ENCODE data around the gene ASPHD2. TPM values are rescaled to one million over a fixed set of nuclear protein-coding genes. Genes with fewer than 3 reads are reported as not detected.

Gene ASPHD2
- total RNA-seq, 1 experiment from 2014 or later: 7.1 TPM

DNA sequence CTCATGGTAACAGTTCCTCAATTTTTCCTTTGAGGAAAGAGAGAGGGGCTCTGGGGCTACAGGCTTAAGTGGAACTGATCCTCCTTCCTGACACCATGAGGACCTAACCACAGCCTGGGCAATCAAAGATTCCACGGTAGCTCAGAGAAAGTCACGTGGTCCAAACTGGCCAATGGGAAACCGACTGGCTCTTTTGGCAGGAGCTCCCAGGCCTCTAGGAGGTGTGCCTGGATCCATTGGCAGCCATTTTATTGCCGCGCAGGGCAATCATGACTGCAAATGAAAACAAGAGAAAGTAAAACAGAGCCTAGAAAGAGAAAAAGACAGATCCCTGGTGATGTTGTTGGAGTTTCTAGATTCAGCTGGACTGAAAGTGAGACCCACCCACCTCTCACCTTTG is 27.3 kb upstream of the ASPHD2 start:
- Mint-ChIP-seq H3K4me3 (peak overlapping the region in 1 of 2 experiments; percentile 36; a peak in 1 of 5 replicates), H3K36me3 (ENCODE audit: insufficient read depth in 1 of 3, low read depth in 3 of 3) (no peaks in the 10 kb centered on the region), H3K27me3 (ENCODE audit: low read depth) (peaks cover 5% of the 10 kb centered on the region), H3K27ac (no peak overlapping the region), H3K4me1 (peaks cover 7 to 19% of the 10 kb centered on the region in 2 experiments), H3K9me3 (no peaks in the 10 kb centered on the region)
- Histone ChIP-seq H2BK120ac (ENCODE audit: low read depth, low read length, poor library complexity, severe bottlenecking) (no peak overlapping the region), H2BK15ac (ENCODE audit: low read depth, low read length) (no peak overlapping the region), H2BK5ac (ENCODE audit: insufficient read length, low read length) (no peak overlapping the region), H3K23me2 (ENCODE audit: insufficient read length, low read depth, low read length, poor library complexity, severe bottlenecking) (no peaks in the 10 kb centered on the region), H3K79me1 (ENCODE audit: insufficient read depth, low read depth, low read length, poor library complexity, severe bottlenecking) (no peaks in the 10 kb centered on the region), H3K9me3 (ENCODE audit: control insufficient read depth, low read depth, low read length) (no peaks in the 10 kb centered on the region), H4K91ac (ENCODE audit: insufficient read length, low read depth, low read length) (no peak overlapping the region), H3K4me1 (ENCODE audit: insufficient read depth, low read length) (peaks cover 5% of the 10 kb centered on the region; the same call in 1 of the 2 replicates), H3K9ac (ENCODE audit: extremely low read depth, insufficient read length, low read length) (no peak overlapping the region), H3K79me2 (ENCODE audit: insufficient read depth, low read length) (no peaks in the 10 kb centered on the region), H3K56ac (ENCODE audit: insufficient read length, low read depth, low read length) (no peak overlapping the region), H2BK20ac (ENCODE audit: low read depth, low read length, poor library complexity, severe bottlenecking) (no peak overlapping the region), H4K8ac (replicated peaks; ENCODE audit: insufficient read length, low read depth, low read length) (no peak overlapping the region), H4K5ac (ENCODE audit: insufficient read length, low read depth, low read length) (no peak overlapping the region), H3K27ac (ENCODE audit: insufficient read length, low read depth, low read length) (no peak overlapping the region), H2BK12ac (ENCODE audit: insufficient read length, low read depth, low read length) (no peak overlapping the region), H3K4me2 (ENCODE audit: insufficient read depth, insufficient read length, low read length) (no peak overlapping the region), H2AFZ (ENCODE audit: low read length) (no peak overlapping the region), H2AK5ac (ENCODE audit: insufficient read length, low read length) (no peak overlapping the region), H3K27me3 (ENCODE audit: insufficient read depth, low read length) (no peaks in the 10 kb centered on the region), H3K14ac (ENCODE audit: insufficient read depth, low read length) (no peak overlapping the region), H3K23ac (ENCODE audit: insufficient read length, low read depth, low read length) (no peak overlapping the region), H3T11ph (ENCODE audit: low read length) (no peak overlapping the region), H3K4ac (ENCODE audit: low read depth, low read length) (no peak overlapping the region), H3K18ac (ENCODE audit: insufficient read length, low read depth, low read length) (no peak overlapping the region), H4K20me1 (ENCODE audit: control insufficient read depth, insufficient read depth, insufficient read length) (no peaks in the 10 kb centered on the region)
- WGBS (ENCODE audit: extremely low coverage, insufficient read length, low lambda C conversion rate): no CpG with 5 or more reads among the region's 5 CpGs
- TF ChIP-seq, protein P1, sequence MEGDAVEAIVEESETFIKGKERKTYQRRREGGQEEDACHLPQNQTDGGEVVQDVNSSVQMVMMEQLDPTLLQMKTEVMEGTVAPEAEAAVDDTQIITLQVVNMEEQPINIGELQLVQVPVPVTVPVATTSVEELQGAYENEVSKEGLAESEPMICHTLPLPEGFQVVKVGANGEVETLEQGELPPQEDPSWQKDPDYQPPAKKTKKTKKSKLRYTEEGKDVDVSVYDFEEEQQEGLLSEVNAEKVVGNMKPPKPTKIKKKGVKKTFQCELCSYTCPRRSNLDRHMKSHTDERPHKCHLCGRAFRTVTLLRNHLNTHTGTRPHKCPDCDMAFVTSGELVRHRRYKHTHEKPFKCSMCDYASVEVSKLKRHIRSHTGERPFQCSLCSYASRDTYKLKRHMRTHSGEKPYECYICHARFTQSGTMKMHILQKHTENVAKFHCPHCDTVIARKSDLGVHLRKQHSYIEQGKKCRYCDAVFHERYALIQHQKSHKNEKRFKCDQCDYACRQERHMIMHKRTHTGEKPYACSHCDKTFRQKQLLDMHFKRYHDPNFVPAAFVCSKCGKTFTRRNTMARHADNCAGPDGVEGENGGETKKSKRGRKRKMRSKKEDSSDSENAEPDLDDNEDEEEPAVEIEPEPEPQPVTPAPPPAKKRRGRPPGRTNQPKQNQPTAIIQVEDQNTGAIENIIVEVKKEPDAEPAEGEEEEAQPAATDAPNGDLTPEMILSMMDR (conservative IDR thresholded peaks at IDR 0.05): no peak
- peak; percentile 39 for DNase-seq
